Left lung (tissue), 10 donors: ENCODE data around the gene OPA1. TPM values are rescaled to one million over a fixed set of nuclear protein-coding genes. Genes with fewer than 3 reads are reported as not detected.

Source experiments
- ATAC-seq: fragments of 200-7000 bp; cut with Tn5 transposase; one replicate; pipeline ENCODE4 v1.9.1; 2020; ENCODE audit warnings: moderate library complexity
- DNase-seq, 4 donors: peaks; one replicate each; pipeline ENCODE4 v3.0.0-alpha.2; 2013 to 2020
- H3K27ac ChIP-seq, 2 donors: fragments of 200-600 bp; sonication (generic) in 1 of 2; one replicate each; pipeline versions ENCODE4 v1.5.0 to v1.8.0; 2020 to 2021
- H3K27me3 ChIP-seq, 2 donors: fragments of 200-600 bp; sonication (generic) in 1 of 2; one replicate each; pipeline versions ENCODE4 v1.5.0 to v1.8.0; 2020 to 2021
- H3K36me3 ChIP-seq, 2 donors: fragments of 200-600 bp; sonication (generic) in 1 of 2; one replicate each; pipeline versions ENCODE4 v1.5.0 to v1.8.0; 2020 to 2021
- H3K4me1 ChIP-seq, 2 donors: fragments of 200-600 bp; one replicate each; pipeline ENCODE4 v1.8.0; 2021
- H3K4me3 ChIP-seq, 2 donors: fragments of 200-600 bp; sonication (generic) in 1 of 2; one replicate each; pipeline versions ENCODE4 v1.5.0 to v1.8.0; 2020 to 2021; ENCODE audit warnings: mild to moderate bottlenecking in 1 of 2
- H3K9me3 ChIP-seq, 2 donors: fragments of 200-600 bp; sonication (generic) in 1 of 2; one replicate each; pipeline versions ENCODE4 v1.5.0 to v1.8.0; 2020 to 2021
- intact Hi-C, 2 donors: fragments of 100-400 bp; cut with DNase I; formaldehyde crosslinking; loops; one replicate each; pipeline versions ENCODE4 v1.11.2 to v1.14.2; 2022
- polyA plus RNA-seq, 6 donors: library from polyadenylated mRNA; unstranded; fragments of 120-200 nt; gene quantifications; one replicate each; pipeline ENCODE4 v1.2.1, GENCODE V29; 2013; ENCODE audit not compliant: insufficient read length in 6 of 6
- total RNA-seq, 2 donors: library from RNA; stranded (reverse); fragmentation: NEBNext Ultra II Directional; extraction: Animal tissue kit (Norgen Biotek cat#: 25700); gene quantifications; one replicate each; pipeline ENCODE4 v1.2.1, GENCODE V29; 2021
- TF ChIP-seq, protein P1 (sequence below), 2 donors: fragments of 200-600 bp; sonication (generic) in 1 of 2; IDR thresholded peaks; one replicate each; pipeline versions ENCODE4 v1.5.0 to v1.8.0; 2021; ENCODE audit warnings: antibody characterized with exemption in 2 of 2
- donor health status: DM: no; HTN: yes; CAD: no.
- donor health status: DM: no; HTN: no; CAD: no.

OPA1 gene
- total and polyA plus RNA-seq, 8 donors, result 45.3 to 64.9 (median 57.9) TPM

DNA sequence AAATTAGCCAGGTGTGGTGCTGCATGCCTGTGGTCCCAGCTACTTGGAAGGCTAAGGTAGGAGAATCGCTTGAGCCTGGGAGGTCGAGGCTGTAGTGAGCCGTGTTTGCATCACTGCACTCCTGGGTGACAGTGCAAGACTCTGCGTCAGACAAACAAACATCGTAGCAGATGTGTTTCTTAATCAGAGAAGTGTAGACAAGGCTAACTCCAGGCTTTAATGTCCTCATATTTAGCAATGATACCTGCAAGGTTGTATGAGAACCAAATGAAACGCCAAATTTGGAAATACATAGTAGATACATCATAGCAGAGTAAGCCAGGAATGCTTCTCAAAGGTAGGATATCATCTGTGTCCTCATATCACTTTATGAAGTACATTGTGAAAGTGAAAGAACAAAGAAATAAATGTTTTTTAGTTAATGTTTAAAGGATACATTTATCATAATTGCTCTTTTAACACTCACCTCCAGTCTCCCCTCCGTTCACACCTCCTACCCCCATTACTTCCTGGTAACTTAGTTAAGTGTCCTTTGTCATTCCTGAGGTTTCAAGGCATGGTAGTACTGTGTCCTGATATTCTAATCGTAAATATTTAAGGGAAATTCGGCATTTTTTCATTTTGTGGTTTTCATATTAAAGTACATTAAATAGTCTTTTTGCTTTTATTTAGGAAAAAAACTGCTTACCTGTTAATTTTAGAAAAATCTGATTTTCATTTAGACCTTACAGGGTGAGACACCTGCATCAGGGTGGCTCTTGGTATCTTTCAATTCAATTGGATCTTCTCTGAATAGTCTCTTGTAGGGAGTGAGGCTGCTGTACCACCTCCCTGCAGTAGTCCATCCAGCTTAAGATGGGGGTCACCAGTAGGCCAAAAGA is 96.1 kb downstream of the OPA1 start:
- TF ChIP-seq, protein P1, sequence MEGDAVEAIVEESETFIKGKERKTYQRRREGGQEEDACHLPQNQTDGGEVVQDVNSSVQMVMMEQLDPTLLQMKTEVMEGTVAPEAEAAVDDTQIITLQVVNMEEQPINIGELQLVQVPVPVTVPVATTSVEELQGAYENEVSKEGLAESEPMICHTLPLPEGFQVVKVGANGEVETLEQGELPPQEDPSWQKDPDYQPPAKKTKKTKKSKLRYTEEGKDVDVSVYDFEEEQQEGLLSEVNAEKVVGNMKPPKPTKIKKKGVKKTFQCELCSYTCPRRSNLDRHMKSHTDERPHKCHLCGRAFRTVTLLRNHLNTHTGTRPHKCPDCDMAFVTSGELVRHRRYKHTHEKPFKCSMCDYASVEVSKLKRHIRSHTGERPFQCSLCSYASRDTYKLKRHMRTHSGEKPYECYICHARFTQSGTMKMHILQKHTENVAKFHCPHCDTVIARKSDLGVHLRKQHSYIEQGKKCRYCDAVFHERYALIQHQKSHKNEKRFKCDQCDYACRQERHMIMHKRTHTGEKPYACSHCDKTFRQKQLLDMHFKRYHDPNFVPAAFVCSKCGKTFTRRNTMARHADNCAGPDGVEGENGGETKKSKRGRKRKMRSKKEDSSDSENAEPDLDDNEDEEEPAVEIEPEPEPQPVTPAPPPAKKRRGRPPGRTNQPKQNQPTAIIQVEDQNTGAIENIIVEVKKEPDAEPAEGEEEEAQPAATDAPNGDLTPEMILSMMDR (IDR thresholded peaks at IDR 0.05), result no peak
- H3K4me1 ChIP-seq, result no peaks in the 10 kb centered on the region
- DNase-seq (no peak), ATAC-seq (no peak)
- H3K4me3 ChIP-seq, result no peak overlapping the region
- H3K27ac ChIP-seq, result no peak overlapping the region
- peaks cover 0 to 20% of the 10 kb centered on the region in 2 donors for H3K36me3 ChIP-seq
- H3K27me3 ChIP-seq, result no peaks in the 10 kb centered on the region
- intact Hi-C loops, result no loop called here
- no peaks in the 10 kb centered on the region for H3K9me3 ChIP-seq

DNA sequence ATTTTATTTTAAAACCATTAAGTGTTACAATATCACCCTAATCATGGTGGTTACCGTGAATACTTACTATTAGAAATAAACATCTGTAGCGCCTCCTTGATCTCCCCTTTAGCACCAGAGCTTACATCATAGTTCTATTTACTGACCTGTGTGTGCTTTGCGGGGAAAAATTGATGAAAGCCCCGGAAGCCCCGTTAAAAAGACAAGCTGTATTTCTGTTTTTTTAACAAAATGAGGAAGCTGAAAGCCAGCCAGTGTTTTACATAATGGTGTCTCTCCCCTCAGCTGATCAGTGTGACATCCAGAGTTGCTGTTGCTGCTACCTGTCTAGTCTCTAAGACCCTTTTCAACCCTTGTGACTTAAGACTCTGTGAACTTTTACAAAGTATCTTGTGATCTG is 100.8 kb downstream of the OPA1 start:
- TF ChIP-seq, protein P1 (IDR thresholded peaks at IDR 0.05), result no peak
- intact Hi-C loops, result no loop called here
- Histone ChIP-seq H3K27me3 (no peaks in the 10 kb centered on the region), H3K4me1 (no peaks in the 10 kb centered on the region), H3K36me3 (peaks cover 0 to 40% of the 10 kb centered on the region in 2 donors), H3K9me3 (no peaks in the 10 kb centered on the region), H3K27ac (peak overlapping the region in 1 of 2 donors; percentile 43), H3K4me3 (no peak overlapping the region)
- DNase-seq (no peak), ATAC-seq (no peak)

DNA sequence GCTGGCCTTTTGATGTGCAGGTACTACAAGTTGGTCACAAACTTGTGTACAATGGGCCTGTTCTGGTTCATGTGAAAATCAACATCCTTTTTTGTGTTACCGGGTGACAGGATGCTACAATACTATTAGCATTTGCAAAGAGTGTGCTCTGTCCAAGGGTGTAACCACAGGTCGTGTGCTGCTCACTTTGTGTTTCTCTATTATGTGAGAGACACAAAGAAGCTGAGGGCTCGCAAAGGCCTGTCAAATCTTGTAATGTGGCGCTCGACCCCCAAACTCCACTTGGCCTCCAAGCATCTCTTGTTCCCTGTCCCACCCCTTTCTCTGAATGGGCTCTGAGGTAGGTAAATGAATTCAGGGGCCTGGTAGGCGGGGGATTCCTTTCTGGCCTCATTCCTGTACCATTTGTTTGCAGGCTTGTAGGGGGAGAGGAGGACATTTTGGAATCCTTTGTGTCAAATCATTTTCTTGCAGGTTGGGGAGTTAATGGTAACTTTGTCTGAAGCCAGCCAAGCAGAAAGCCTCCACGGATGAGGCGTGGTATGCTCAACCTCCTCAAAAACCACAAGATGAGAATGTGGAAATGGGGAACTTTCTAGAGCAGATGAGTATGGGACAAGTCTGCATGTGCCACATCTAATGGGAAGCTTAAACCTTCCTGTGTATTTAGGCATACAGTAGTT is 109.1 kb downstream of the OPA1 start:
- H3K4me1 ChIP-seq, result peaks cover 0 to 6% of the 10 kb centered on the region in 2 donors
- DNase-seq (no peak), ATAC-seq (no peak)
- H3K27me3 ChIP-seq, result no peaks in the 10 kb centered on the region
- H3K27ac ChIP-seq, result no peak overlapping the region
- no peaks in the 10 kb centered on the region for H3K9me3 ChIP-seq
- H3K36me3 ChIP-seq, result no peaks in the 10 kb centered on the region
- TF ChIP-seq, protein P1 (IDR thresholded peaks at IDR 0.05), result no peak
- intact Hi-C loops, result no loop called here
- no peak overlapping the region for H3K4me3 ChIP-seq

DNA sequence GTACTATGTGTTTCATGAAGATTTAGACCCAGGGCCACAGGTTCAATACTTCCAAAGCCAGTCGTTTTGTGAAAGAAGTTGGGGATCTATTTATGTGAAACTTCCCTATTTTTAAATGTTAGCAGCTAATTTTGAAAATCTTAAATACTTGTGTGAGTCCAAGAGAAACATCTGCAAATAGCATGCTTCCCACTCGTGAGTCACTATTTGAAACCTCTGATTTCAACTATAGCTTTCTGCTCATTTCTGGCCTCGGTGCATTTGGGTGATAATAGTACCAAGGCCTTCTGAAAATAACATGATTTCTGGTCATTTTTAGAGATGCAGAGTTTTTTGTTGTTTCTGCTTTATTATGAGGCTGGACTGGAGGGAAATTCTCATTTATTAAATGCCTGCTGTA is 110.0 kb downstream of the OPA1 start:
- no peak for ATAC-seq
- Histone ChIP-seq H3K4me1 (peaks cover 0 to 6% of the 10 kb centered on the region in 2 donors), H3K27ac (no peak overlapping the region), H3K9me3 (no peaks in the 10 kb centered on the region), H3K36me3 (no peaks in the 10 kb centered on the region), H3K27me3 (no peaks in the 10 kb centered on the region), H3K4me3 (no peak overlapping the region)
- TF ChIP-seq, protein P1 (IDR thresholded peaks at IDR 0.05), result no peak
- DNase-seq, result no peak
- intact Hi-C loops, result no loop called here

DNA sequence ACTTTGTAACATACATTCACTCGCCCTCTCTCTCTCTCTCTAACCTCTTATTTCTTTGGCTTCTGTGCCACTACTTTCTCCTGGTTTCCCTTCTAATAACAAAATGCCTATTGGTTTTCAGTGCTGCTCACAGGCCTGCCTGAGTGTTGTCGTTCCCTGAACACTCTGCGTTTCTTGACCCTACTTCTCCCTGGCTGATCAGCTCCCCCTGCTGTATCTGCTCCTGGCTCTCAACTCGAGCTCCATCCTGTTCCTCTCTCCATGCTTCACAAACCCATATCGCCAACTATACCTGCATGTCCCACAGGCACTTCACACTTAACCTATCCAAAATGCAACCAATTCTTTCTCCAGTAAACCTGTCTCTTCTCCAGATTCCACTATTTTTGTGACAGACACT is 111.4 kb downstream of the OPA1 start:
- ATAC-seq (no peak), DNase-seq (no peak)
- Histone ChIP-seq H3K9me3 (no peaks in the 10 kb centered on the region), H3K27ac (no peak overlapping the region), H3K27me3 (no peaks in the 10 kb centered on the region), H3K4me1 (peaks cover 0 to 6% of the 10 kb centered on the region in 2 donors), H3K4me3 (no peak overlapping the region), H3K36me3 (no peaks in the 10 kb centered on the region)
- intact Hi-C loops, result no loop called here
- TF ChIP-seq, protein P1 (IDR thresholded peaks at IDR 0.05), result no peak
